ENCODE measurements around the gene CD24. TPM values are rescaled to one million over a fixed set of nuclear protein-coding genes. Genes with fewer than 3 reads are reported as not detected.
"Not testable (repeated sequence)": the region's sequence is repeated elsewhere in the genome, so short reads cannot be mapped to it uniquely, and the experiment has no call there.

The CD24 gene
- total and polyA plus RNA-seq, 2 donors (not counting 1 experiment from before 2014, with no cell fraction given) = 69.9 to 113 TPM

GRCh38 chr6:106972500-106972899 is 2.0 kb downstream of the CD24 start:
- no peak for TF ChIP-seq EZH2 (IDR thresholded peaks at IDR 0.05; ENCODE audit: borderline replicate concordance, insufficient read depth, low read depth, low read length, poor library complexity, severe bottlenecking)
- TF ChIP-seq CTCF (IDR thresholded peaks at IDR 0.05) = no peak
- Histone ChIP-seq H3K9me3 (ENCODE audit: control extremely low read depth in 1 of 3, control insufficient read depth in 2 of 3, insufficient read depth in 1 of 3, low read length in 2 of 3) (peaks cover 0 to 11% (median 0%) of the 10 kb centered on the region in 3 donors), H3K27me3 (replicated peaks in 1 of 4; ENCODE audit: control extremely low read depth in 1 of 4, control insufficient read depth in 3 of 4, insufficient read depth in 4 of 4, low read length in 3 of 4) (no peaks in the 10 kb centered on the region), H3K79me2 (ENCODE audit: control insufficient read depth, insufficient read depth, low read length) (peaks cover 30% of the 10 kb centered on the region), H3K9ac (ENCODE audit: low read length) (peak overlapping the region; percentile 83), H3K27ac (ENCODE audit: low read length in 2 of 2) (peak overlapping the region in 1 of 2 donors; percentile 81), H2AFZ (ENCODE audit: insufficient read depth, low read depth, low read length, poor library complexity, severe bottlenecking) (peak overlapping the region; percentile 67), H3K4me3 (ENCODE audit: control extremely low read depth in 1 of 5, extremely low read depth in 1 of 5, insufficient read depth in 1 of 5, low read depth in 2 of 5, low read length in 4 of 5) (peak overlapping the region; percentile 65 to 98 (median 93)), H3K36me3 (replicated peaks in 1 of 2; ENCODE audit: control extremely low read depth in 1 of 2, control insufficient read depth in 1 of 2, extremely low read depth in 1 of 2, insufficient read depth in 2 of 2, low read length in 1 of 2) (peaks cover 5 to 8% of the 10 kb centered on the region in 2 experiments), H3K4me2 (replicated peaks; ENCODE audit: low read depth, low read length, poor library complexity, severe bottlenecking) (peak overlapping the region; percentile 93), H3K4me1 (ENCODE audit: control insufficient read depth in 2 of 2, insufficient read depth in 2 of 2, low read length in 2 of 2) (peaks cover 22% of the 10 kb centered on the region in 2 donors), H4K20me1 (ENCODE audit: control insufficient read depth, insufficient read depth, low read length, poor library complexity, severe bottlenecking) (peaks cover 19% of the 10 kb centered on the region)
- ChIA-PET CTCF (interaction anchor here (0.7 to 2.4 kb wide), 4 partner anchors 361 to 527 kb away, joined by 3 to 8 read pairs (median 5); no protein-coding TSS in a partner anchor), POLR2A (interaction anchor here (0.6 to 1.0 kb wide), 3 partner anchors 133 to 335 kb away, joined by 3 to 4 read pairs (median 3); no protein-coding TSS in a partner anchor)
- DNase-seq (no peak), ATAC-seq (ENCODE audit: low read depth) (no peak)
- intact Hi-C loops (cut with micrococcal nuclease) = no loop called here
- H3K27me3 Mint-ChIP-seq = no peaks in the 10 kb centered on the region
- peak overlapping the region; percentile 96 for H3K27ac Mint-ChIP-seq
- H3K9me3 Mint-ChIP-seq (ENCODE audit: insufficient read depth) = no peaks in the 10 kb centered on the region
- H3K4me1 Mint-ChIP-seq = peaks cover 46% of the 10 kb centered on the region
- WGBS (ENCODE audit: insufficient coverage) = 33% methylated on average over 8 of the region's 10 CpGs
- H3K4me3 Mint-ChIP-seq = peak overlapping the region; percentile 94

GRCh38 chr6:106970769-106971168 is 3.8 kb downstream of the CD24 start:
- H3K9ac ChIP-seq (ENCODE audit: low read length); CTCF ChIA-PET; POLR2A ChIA-PET; H3K9me3 Mint-ChIP-seq (ENCODE audit: insufficient read depth); H3K4me2 ChIP-seq (replicated peaks; ENCODE audit: low read depth, low read length, poor library complexity, severe bottlenecking); H3K36me3 ChIP-seq (replicated peaks in 1 of 2; ENCODE audit: control extremely low read depth in 1 of 2, control insufficient read depth in 1 of 2, extremely low read depth in 1 of 2, insufficient read depth in 2 of 2, low read length in 1 of 2); H3K4me3 ChIP-seq (ENCODE audit: control extremely low read depth in 1 of 5, extremely low read depth in 1 of 5, insufficient read depth in 1 of 5, low read depth in 2 of 5, low read length in 4 of 5); DNase-seq; H3K4me3 Mint-ChIP-seq; intact Hi-C loops (cut with micrococcal nuclease); H3K27me3 Mint-ChIP-seq; H3K27ac ChIP-seq (ENCODE audit: low read length in 2 of 2); H2AFZ ChIP-seq (ENCODE audit: insufficient read depth, low read depth, low read length, poor library complexity, severe bottlenecking); ATAC-seq (ENCODE audit: low read depth); H3K27me3 ChIP-seq (replicated peaks in 1 of 4; ENCODE audit: control extremely low read depth in 1 of 4, control insufficient read depth in 3 of 4, insufficient read depth in 4 of 4, low read length in 3 of 4): not testable (repeated sequence)
- Histone ChIP-seq H3K9me3 (ENCODE audit: control extremely low read depth in 1 of 3, control insufficient read depth in 2 of 3, insufficient read depth in 1 of 3, low read length in 2 of 3) (peaks cover 0 to 11% (median 0%) of the 10 kb centered on the region in 3 donors), H3K4me1 (ENCODE audit: control insufficient read depth in 2 of 2, insufficient read depth in 2 of 2, low read length in 2 of 2) (peaks cover 18% of the 10 kb centered on the region in 2 donors), H4K20me1 (ENCODE audit: control insufficient read depth, insufficient read depth, low read length, poor library complexity, severe bottlenecking) (peaks cover 19% of the 10 kb centered on the region), H3K79me2 (ENCODE audit: control insufficient read depth, insufficient read depth, low read length) (peaks cover 24% of the 10 kb centered on the region)
- Mint-ChIP-seq H3K4me1 (peaks cover 32% of the 10 kb centered on the region), H3K27ac (peak overlapping the region; percentile 44)
- no CpG with 5 or more reads among the region's 6 CpGs for WGBS (ENCODE audit: insufficient coverage)
